Epithelial cell of esophagus (primary cell): ENCODE results near the gene PPIL1.
A peak's percentile ranks its signal among the peaks of the same experiment; 100 is the strongest.

Experiments
- DNase-seq: peaks from one replicate; pipeline ENCODE4 v3.0.0; 2010; ENCODE audit warnings: low read depth
- H3K4me3 ChIP-seq: 2 replicates; pipeline ENCODE4 v1.5.1; 2011; ENCODE audit warnings: mild to moderate bottlenecking, low read length, control low read depth
- CTCF ChIP-seq: IDR thresholded peaks from 2 replicates; pipeline ENCODE4 v1.5.1; 2011; ENCODE audit warnings: low read depth, mild to moderate bottlenecking, low read length, control low read depth, inconsistent platforms; ENCODE audit not compliant: insufficient read depth; ENCODE audit errors: missing control alignments

Gene PPIL1

GRCh38 chr6:36826520-36827227 lies 47.9 kb downstream of the PPIL1 start:
- no peak for DNase-seq
- no peak overlapping the region for H3K4me3 ChIP-seq
- TF ChIP-seq CTCF, result no peak

GRCh38 chr6:36825994-36826393 lies 48.6 kb downstream of the PPIL1 start:
- H3K4me3 ChIP-seq, result no peak overlapping the region
- DNase-seq, result no peak
- no peak for TF ChIP-seq CTCF

GRCh38 chr6:36825452-36825851 lies 49.2 kb downstream of the PPIL1 start:
- no peak overlapping the region for H3K4me3 ChIP-seq
- DNase-seq, result no peak
- no peak for TF ChIP-seq CTCF

- H3K4me3 ChIP-seq, result no peak overlapping the region
- no peak for DNase-seq
- TF ChIP-seq CTCF, result no peak
Observed at GRCh38 chr6:36824253-36824652, 50.4 kb downstream of the PPIL1 start.

GRCh38 chr6:36823421-36824096 lies 51.0 kb downstream of the PPIL1 start:
- DNase-seq, result no peak
- TF ChIP-seq CTCF, result no peak
- no peak overlapping the region for H3K4me3 ChIP-seq

GRCh38 chr6:36822506-36823269 lies 51.9 kb downstream of the PPIL1 start:
- DNase-seq, result peak; percentile 74
- TF ChIP-seq CTCF, result no peak

More at GRCh38 chr6:36822506-36823269, 51.9 kb downstream of the PPIL1 start:
- H3K4me3 ChIP-seq, result no peak overlapping the region
